ENCODE results near the gene OR2T35. TPM values are rescaled to one million over a fixed set of nuclear protein-coding genes. Genes with fewer than 3 reads are reported as not detected.
"Not testable (repeated sequence)": the region's sequence is repeated elsewhere in the genome, so short reads cannot be mapped to it uniquely, and the experiment has no call there.

The OR2T35 gene
- not detected for total RNA-seq

GRCh38 chr1:248645178-248645577 lies at the start of gene OR2T35:
TSS of gene OR2T35 (minus strand) at chr1:248645278. CDS start at chr1:248639258, 6,020 bp downstream.
- H3K4me3 Mint-ChIP-seq; DNase-seq; H3K4me1 Mint-ChIP-seq (ENCODE audit: low read depth); POLR2A ChIA-PET; CTCF ChIA-PET; H3K27ac Mint-ChIP-seq; intact Hi-C loops (cut with micrococcal nuclease); H3K27me3 Mint-ChIP-seq; H3K36me3 Mint-ChIP-seq; H3K9me3 Mint-ChIP-seq: not testable (repeated sequence)

- intact Hi-C loops (cut with micrococcal nuclease): no loop called here
- H3K36me3 Mint-ChIP-seq: no peaks in the 10 kb centered on the region
- no peak for DNase-seq
- H3K27me3 Mint-ChIP-seq: peaks cover 4% of the 10 kb centered on the region
- H3K27ac Mint-ChIP-seq: no peak overlapping the region
- no peak overlapping the region for H3K4me3 Mint-ChIP-seq
- CTCF ChIA-PET: no interaction called here
- H3K4me1 Mint-ChIP-seq (ENCODE audit: low read depth): peaks cover 3% of the 10 kb centered on the region
- peaks cover 8% of the 10 kb centered on the region for H3K9me3 Mint-ChIP-seq
- POLR2A ChIA-PET: no interaction called here
Observed at GRCh38 chr1:248691567-248692155, 46.6 kb upstream of the OR2T35 start.

- peaks cover 8% of the 10 kb centered on the region for H3K9me3 Mint-ChIP-seq
- peaks cover 5% of the 10 kb centered on the region for H3K27me3 Mint-ChIP-seq
- peaks cover 3% of the 10 kb centered on the region for H3K4me1 Mint-ChIP-seq (ENCODE audit: low read depth)
- no peaks in the 10 kb centered on the region for H3K36me3 Mint-ChIP-seq
- POLR2A ChIA-PET: no interaction called here
- intact Hi-C loops (cut with micrococcal nuclease): no loop called here
- no peak overlapping the region for H3K27ac Mint-ChIP-seq
- DNase-seq: no peak
- H3K4me3 Mint-ChIP-seq: no peak overlapping the region
- CTCF ChIA-PET: no interaction called here
Observed at GRCh38 chr1:248688527-248689298, 43.6 kb upstream of the OR2T35 start.

GRCh38 chr1:248686815-248687214 lies 41.7 kb upstream of the OR2T35 start:
- intact Hi-C loops (cut with micrococcal nuclease): loop anchor here (1.0 kb wide), 1 partner anchor 65 kb away; no protein-coding TSS in a partner anchor
- ChIA-PET CTCF (interaction anchor here (1.0 to 1.5 kb wide), 5 partner anchors 63 to 118 kb away, joined by 4 to 6 read pairs (median 4); no protein-coding TSS in a partner anchor), POLR2A (no interaction called here)
- no peak overlapping the region for H3K4me3 Mint-ChIP-seq
- peak; percentile 28 for DNase-seq
- H3K9me3 Mint-ChIP-seq: peaks cover 8% of the 10 kb centered on the region
- peaks cover 4% of the 10 kb centered on the region for H3K27me3 Mint-ChIP-seq
- H3K27ac Mint-ChIP-seq: no peak overlapping the region
- H3K4me1 Mint-ChIP-seq (ENCODE audit: low read depth): peaks cover 3% of the 10 kb centered on the region
- H3K36me3 Mint-ChIP-seq: no peaks in the 10 kb centered on the region

GRCh38 chr1:248681651-248682050 lies 36.6 kb upstream of the OR2T35 start:
- ChIA-PET POLR2A (no interaction called here), CTCF (interaction anchor here (0.7 kb wide), 1 partner anchor 84 kb away, joined by 3 read pairs; the partner anchor contains the start of gene OR2T10)
- H3K27me3 Mint-ChIP-seq: peaks cover 10% of the 10 kb centered on the region
- H3K4me1 Mint-ChIP-seq (ENCODE audit: low read depth): peaks cover under 1% of the 10 kb centered on the region
- no peaks in the 10 kb centered on the region for H3K36me3 Mint-ChIP-seq
- no peak overlapping the region for H3K27ac Mint-ChIP-seq
- no peak overlapping the region for H3K4me3 Mint-ChIP-seq
- DNase-seq: no peak
- no peaks in the 10 kb centered on the region for H3K9me3 Mint-ChIP-seq
- intact Hi-C loops (cut with micrococcal nuclease): no loop called here

- no peaks in the 10 kb centered on the region for H3K4me1 Mint-ChIP-seq (ENCODE audit: low read depth)
- CTCF ChIA-PET: no interaction called here
- DNase-seq: no peak
- H3K9me3 Mint-ChIP-seq: peaks cover 6% of the 10 kb centered on the region
- POLR2A ChIA-PET: no interaction called here
- intact Hi-C loops (cut with micrococcal nuclease): no loop called here
- H3K36me3 Mint-ChIP-seq: peaks cover 5% of the 10 kb centered on the region
- no peak overlapping the region for H3K4me3 Mint-ChIP-seq
- peaks cover 3% of the 10 kb centered on the region for H3K27me3 Mint-ChIP-seq
- no peak overlapping the region for H3K27ac Mint-ChIP-seq
Observed at GRCh38 chr1:248670003-248670402, 24.9 kb upstream of the OR2T35 start.

- H3K4me1 Mint-ChIP-seq (ENCODE audit: low read depth); POLR2A ChIA-PET; H3K27ac Mint-ChIP-seq; H3K4me3 Mint-ChIP-seq; H3K27me3 Mint-ChIP-seq; H3K36me3 Mint-ChIP-seq; intact Hi-C loops (cut with micrococcal nuclease); CTCF ChIA-PET; H3K9me3 Mint-ChIP-seq; DNase-seq: not testable (repeated sequence)
Observed at GRCh38 chr1:248663453-248664328, 18.6 kb upstream of the OR2T35 start.

GRCh38 chr1:248656797-248657196 lies 11.7 kb upstream of the OR2T35 start:
- DNase-seq; POLR2A ChIA-PET; H3K4me3 Mint-ChIP-seq; H3K27me3 Mint-ChIP-seq; CTCF ChIA-PET; intact Hi-C loops (cut with micrococcal nuclease); H3K4me1 Mint-ChIP-seq (ENCODE audit: low read depth); H3K36me3 Mint-ChIP-seq; H3K27ac Mint-ChIP-seq; H3K9me3 Mint-ChIP-seq: not testable (repeated sequence)

- H3K36me3 Mint-ChIP-seq; H3K4me1 Mint-ChIP-seq (ENCODE audit: low read depth); POLR2A ChIA-PET; H3K9me3 Mint-ChIP-seq; H3K4me3 Mint-ChIP-seq; H3K27ac Mint-ChIP-seq; intact Hi-C loops (cut with micrococcal nuclease); DNase-seq; H3K27me3 Mint-ChIP-seq; CTCF ChIA-PET: not testable (repeated sequence)
Observed at GRCh38 chr1:248655354-248655753, 10.3 kb upstream of the OR2T35 start, which contains the start of gene OR2T27. TSS of gene OR2T27 (minus strand) at chr1:248655528. CDS start at chr1:248650884, 4,644 bp downstream.

GRCh38 chr1:248648770-248649536 lies 3.9 kb upstream of the OR2T35 start:
- H3K27ac Mint-ChIP-seq; H3K4me3 Mint-ChIP-seq; DNase-seq; H3K27me3 Mint-ChIP-seq; H3K9me3 Mint-ChIP-seq; CTCF ChIA-PET; H3K4me1 Mint-ChIP-seq (ENCODE audit: low read depth); H3K36me3 Mint-ChIP-seq; POLR2A ChIA-PET; intact Hi-C loops (cut with micrococcal nuclease): not testable (repeated sequence)

- H3K36me3 Mint-ChIP-seq; H3K27ac Mint-ChIP-seq; H3K9me3 Mint-ChIP-seq; H3K4me3 Mint-ChIP-seq; DNase-seq; H3K4me1 Mint-ChIP-seq (ENCODE audit: low read depth); POLR2A ChIA-PET; CTCF ChIA-PET; H3K27me3 Mint-ChIP-seq; intact Hi-C loops (cut with micrococcal nuclease): not testable (repeated sequence)
Observed at GRCh38 chr1:248642971-248643651, 2.0 kb downstream of the OR2T35 start.

All from activated CD4-positive, alpha-beta memory T cell treated with anti-CD3 and anti-CD28 coated beads for 36 hours (primary cell).